Measurements from ENCODE around the gene COMMD8.

COMMD8 gene

GRCh38 chr4:47432749-47433148 lies 30.8 kb downstream of the COMMD8 start:
- Histone ChIP-seq H3K36me3 (ENCODE audit: control insufficient read depth, insufficient read depth, low read length) (no peaks in the 10 kb centered on the region), H3K4me3 (replicated peaks; ENCODE audit: low read depth, low read length) (no peak overlapping the region), H3K27me3 (replicated peaks; ENCODE audit: control insufficient read depth, insufficient read depth, low read length) (no peaks in the 10 kb centered on the region)
- DNase-seq (ENCODE audit: extremely low read depth, insufficient read length), result no peak
- TF ChIP-seq, protein P1, sequence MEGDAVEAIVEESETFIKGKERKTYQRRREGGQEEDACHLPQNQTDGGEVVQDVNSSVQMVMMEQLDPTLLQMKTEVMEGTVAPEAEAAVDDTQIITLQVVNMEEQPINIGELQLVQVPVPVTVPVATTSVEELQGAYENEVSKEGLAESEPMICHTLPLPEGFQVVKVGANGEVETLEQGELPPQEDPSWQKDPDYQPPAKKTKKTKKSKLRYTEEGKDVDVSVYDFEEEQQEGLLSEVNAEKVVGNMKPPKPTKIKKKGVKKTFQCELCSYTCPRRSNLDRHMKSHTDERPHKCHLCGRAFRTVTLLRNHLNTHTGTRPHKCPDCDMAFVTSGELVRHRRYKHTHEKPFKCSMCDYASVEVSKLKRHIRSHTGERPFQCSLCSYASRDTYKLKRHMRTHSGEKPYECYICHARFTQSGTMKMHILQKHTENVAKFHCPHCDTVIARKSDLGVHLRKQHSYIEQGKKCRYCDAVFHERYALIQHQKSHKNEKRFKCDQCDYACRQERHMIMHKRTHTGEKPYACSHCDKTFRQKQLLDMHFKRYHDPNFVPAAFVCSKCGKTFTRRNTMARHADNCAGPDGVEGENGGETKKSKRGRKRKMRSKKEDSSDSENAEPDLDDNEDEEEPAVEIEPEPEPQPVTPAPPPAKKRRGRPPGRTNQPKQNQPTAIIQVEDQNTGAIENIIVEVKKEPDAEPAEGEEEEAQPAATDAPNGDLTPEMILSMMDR (IDR thresholded peaks at IDR 0.05; ENCODE audit: insufficient read depth, low read length, poor library complexity, severe bottlenecking), result no peak

- no peaks in the 10 kb centered on the region for H3K36me3 ChIP-seq (ENCODE audit: control insufficient read depth, insufficient read depth, low read length)
- TF ChIP-seq, protein P1 (IDR thresholded peaks at IDR 0.05; ENCODE audit: insufficient read depth, low read length, poor library complexity, severe bottlenecking), result no peak
- no peak for DNase-seq (ENCODE audit: extremely low read depth, insufficient read length)
- H3K27me3 ChIP-seq (replicated peaks; ENCODE audit: control insufficient read depth, insufficient read depth, low read length), result no peaks in the 10 kb centered on the region; the same call in 1 of the 2 replicates
- no peak overlapping the region for H3K4me3 ChIP-seq (replicated peaks; ENCODE audit: low read depth, low read length)
Measured at GRCh38 chr4:47427935-47428334, 35.6 kb downstream of the COMMD8 start.

DNA sequence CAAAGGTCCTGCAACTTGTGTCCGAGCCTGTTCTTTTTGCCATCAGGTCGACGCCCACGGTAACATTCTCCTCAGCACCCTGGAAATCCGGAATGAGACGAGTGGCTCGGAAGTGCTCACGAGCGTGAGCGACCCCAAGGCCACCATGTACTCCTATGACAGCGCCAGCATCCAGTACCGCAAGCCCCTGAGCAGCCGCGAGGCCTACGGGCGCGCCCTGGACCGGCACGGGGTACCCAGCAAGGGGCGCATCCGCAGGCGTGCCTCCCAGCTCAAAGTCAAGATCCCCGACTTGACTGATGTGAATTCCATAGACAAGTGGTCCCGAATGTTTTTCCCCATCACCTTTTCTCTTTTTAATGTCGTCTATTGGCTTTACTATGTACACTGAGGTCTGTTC lies 37.9 kb downstream of the COMMD8 start:
- Histone ChIP-seq H3K36me3 (ENCODE audit: control insufficient read depth, insufficient read depth, low read length) (no peaks in the 10 kb centered on the region), H3K4me3 (replicated peaks; ENCODE audit: low read depth, low read length) (no peak overlapping the region), H3K27me3 (replicated peaks; ENCODE audit: control insufficient read depth, insufficient read depth, low read length) (no peaks in the 10 kb centered on the region; the same call in 1 of the 2 replicates)
- TF ChIP-seq, protein P1 (IDR thresholded peaks at IDR 0.05; ENCODE audit: insufficient read depth, low read length, poor library complexity, severe bottlenecking), result no peak
- DNase-seq (ENCODE audit: extremely low read depth, insufficient read length), result no peak

GRCh38 chr4:47419296-47419695 lies 44.2 kb downstream of the COMMD8 start:
- TF ChIP-seq, protein P1 (IDR thresholded peaks at IDR 0.05; ENCODE audit: insufficient read depth, low read length, poor library complexity, severe bottlenecking), result no peak
- H3K27me3 ChIP-seq (replicated peaks; ENCODE audit: control insufficient read depth, insufficient read depth, low read length), result no peaks in the 10 kb centered on the region; the same call in 1 of the 2 replicates
- no peaks in the 10 kb centered on the region for H3K36me3 ChIP-seq (ENCODE audit: control insufficient read depth, insufficient read depth, low read length)
- H3K4me3 ChIP-seq (replicated peaks; ENCODE audit: low read depth, low read length), result no peak overlapping the region
- DNase-seq (ENCODE audit: extremely low read depth, insufficient read length), result no peak

DNA sequence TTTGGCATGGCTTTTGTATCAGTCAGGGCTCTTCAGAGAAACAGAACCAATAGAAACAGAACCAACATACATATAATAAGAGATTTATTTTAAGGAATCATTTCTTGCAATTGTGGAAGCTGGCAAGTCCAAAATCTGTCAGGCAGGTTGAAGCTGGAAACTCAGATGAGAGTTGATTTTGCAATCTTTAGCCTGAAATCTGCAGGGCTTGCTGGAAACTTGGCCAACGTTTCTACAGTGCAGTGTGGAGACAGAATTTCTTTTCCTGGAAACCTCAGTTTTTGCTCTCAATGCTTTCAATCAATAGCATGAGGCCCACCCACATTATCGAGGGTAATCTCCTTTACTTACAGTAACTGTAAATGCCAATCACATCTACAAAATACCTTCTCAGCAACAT lies 45.4 kb downstream of the COMMD8 start:
- TF ChIP-seq, protein P1 (IDR thresholded peaks at IDR 0.05; ENCODE audit: insufficient read depth, low read length, poor library complexity, severe bottlenecking), result no peak
- no peak overlapping the region for H3K4me3 ChIP-seq (replicated peaks; ENCODE audit: low read depth, low read length)
- DNase-seq (ENCODE audit: extremely low read depth, insufficient read length), result no peak
- H3K36me3 ChIP-seq (ENCODE audit: control insufficient read depth, insufficient read depth, low read length), result no peaks in the 10 kb centered on the region
- H3K27me3 ChIP-seq (replicated peaks; ENCODE audit: control insufficient read depth, insufficient read depth, low read length), result no peaks in the 10 kb centered on the region; the same call in 1 of the 2 replicates

DNA sequence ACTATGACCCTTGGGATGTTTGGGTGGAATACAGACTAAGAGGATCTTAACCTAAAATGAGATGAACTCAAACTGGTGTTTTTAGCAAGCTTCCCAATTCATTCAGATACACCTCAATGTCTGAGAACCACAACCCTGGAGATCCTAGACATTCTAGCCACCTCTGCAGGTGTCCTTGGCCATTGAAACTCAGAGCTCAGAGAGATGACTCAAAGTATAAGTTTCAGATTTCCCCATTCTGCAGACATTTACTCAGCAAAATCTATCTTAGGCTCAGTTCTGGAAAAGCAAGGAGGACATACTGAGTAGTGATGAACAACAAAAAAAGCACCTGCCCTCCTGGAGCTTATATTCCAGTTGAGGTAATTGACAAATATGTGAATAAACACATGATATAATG lies 47.8 kb downstream of the COMMD8 start:
- DNase-seq (ENCODE audit: extremely low read depth, insufficient read length), result no peak

More for the DNA sequence above, 47.8 kb downstream of the COMMD8 start:
- TF ChIP-seq, protein P1 (IDR thresholded peaks at IDR 0.05; ENCODE audit: insufficient read depth, low read length, poor library complexity, severe bottlenecking), result no peak
- Histone ChIP-seq H3K4me3 (replicated peaks; ENCODE audit: low read depth, low read length) (no peak overlapping the region), H3K27me3 (replicated peaks; ENCODE audit: control insufficient read depth, insufficient read depth, low read length) (no peaks in the 10 kb centered on the region; the same call in 1 of the 2 replicates), H3K36me3 (ENCODE audit: control insufficient read depth, insufficient read depth, low read length) (no peaks in the 10 kb centered on the region)

Data from GM06990 (cell line).